HG03354 (cell line): ENCODE measurements around the gene ARHGAP6.

Experiments used
- ATAC-seq: cut with Tn5 transposase; IDR thresholded peaks from one replicate; pipeline ENCODE4 v1.9.1; 2021; ENCODE audit warnings: mild to moderate bottlenecking; ENCODE audit not compliant: unreplicated experiment, poor library complexity, severe bottlenecking

The ARHGAP6 gene

DNA sequence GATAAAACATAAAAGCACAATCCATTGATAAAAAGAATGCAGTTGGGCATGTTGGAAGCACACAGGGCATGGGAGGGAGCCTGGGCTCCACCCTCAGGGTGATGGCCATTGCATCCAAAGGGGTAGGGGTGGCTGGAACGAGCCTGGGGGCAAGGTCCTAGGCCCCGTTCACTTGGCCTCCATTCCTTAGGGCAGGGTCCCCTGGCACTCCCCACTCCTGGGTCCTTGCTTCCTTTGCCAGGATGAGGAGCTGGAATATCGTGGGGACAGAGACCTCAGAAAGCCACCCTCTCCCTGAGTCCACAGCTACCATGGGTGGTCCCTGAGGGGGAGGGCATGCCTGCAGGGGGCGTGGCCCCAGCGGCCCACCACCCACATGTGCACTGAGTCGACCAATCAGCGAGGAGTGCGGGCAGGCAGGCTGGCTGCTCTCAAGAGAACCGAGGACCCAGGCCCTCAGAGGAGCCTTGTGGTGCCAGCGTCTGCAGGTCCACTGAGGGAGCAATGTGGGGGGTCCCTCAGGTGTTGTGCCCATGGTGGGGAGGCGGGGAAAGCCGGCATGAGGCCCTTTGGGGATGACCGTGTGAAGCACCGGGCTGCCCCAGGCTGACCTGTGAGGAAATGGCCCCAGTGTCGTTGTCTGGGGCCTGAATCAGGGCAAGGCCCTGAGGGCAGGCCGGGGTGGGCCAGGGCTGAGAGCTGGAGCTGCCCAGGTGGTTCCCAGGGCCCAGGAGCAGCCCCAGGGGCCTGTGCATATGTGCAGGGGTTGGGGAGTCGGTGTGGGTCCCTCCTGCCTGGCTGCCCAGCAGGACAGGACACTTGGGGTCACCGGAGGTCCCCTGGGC is 451.2 kb downstream of the ARHGAP6 start:
- no peak for ATAC-seq

DNA sequence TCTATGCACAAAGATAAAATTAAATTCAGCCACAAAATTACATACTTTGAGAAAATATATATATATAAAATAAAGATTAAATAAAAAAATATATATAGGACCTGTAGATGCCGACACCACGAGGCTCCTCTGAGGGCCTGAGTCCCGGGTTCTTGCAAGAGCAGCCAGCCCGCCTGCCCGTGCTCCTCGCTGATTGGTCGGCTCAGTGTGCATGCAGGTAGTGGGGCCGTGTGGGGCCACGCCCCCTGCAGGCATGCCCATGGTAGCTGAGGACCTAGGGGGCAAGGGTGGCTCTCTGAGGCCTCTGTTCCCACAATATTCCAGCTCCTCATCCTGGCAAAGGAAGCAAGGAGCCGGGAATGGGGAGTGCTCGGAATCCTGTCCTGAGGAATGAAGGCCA is 453.0 kb downstream of the ARHGAP6 start:
- ATAC-seq, result no peak

DNA sequence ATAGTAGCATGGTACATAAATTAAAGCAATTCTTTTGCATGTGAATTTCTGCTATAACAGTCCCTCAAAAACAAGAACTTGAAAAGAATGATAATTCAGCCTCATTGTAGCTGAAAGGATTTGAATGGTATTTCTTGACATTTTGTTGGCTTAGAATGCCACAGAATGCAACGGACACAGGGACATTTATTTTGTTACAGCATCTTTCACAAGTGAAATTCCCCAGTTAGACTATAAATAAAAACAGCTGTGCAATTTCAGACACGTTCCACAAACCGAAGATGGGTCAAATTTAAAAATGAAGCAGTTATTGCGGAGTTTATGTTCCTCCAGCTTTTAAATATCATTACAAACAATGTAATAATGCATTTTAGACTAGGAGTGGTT is 455.3 kb downstream of the ARHGAP6 start:
- ATAC-seq, result no peak

DNA sequence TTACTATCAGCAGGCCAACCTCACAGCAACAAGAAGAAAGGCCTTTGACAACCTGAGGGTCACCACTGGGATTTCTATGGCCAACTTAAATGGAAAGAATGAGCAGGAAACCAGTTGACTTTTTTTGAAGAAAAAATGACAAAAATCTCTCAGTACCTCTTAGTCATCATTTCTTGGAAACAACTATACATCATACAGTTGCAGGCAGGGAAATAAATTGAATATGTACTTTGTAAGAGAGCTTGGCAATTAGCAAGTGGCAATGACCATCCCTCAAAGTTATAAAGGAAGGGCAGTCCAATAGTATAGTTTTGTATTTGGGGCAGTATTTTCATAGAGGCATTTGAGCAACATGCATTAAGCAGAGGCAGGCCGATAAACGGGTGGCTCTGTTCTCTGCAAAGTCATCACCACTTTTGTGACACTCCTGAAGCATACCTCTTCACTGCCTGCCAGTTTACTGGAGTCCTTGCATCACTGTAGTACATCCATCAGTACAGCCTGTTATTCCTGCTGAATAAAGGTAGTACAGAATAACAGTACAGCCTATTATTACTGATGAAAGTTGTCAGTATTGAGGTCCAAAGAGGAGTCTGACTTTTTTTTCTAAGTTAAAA is 455.8 kb downstream of the ARHGAP6 start:
- no peak for ATAC-seq

DNA sequence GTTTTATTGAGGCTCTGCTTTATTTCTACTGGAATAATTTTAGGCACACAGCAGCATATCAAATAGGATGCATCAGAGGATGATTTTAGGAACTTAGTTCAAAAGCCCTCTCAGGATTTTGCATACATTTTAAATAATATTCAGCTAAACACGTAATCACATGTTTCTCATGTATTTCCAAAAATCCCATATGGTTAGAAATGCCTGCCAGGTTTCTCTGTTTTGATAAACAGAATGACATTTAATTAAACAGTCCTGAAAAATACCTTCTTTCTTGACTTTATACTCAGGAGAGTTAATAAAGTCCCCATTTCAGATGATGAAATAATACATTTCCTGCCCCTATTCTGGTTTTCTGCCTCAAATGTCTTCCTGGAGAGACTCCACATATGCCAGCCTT is 459.0 kb downstream of the ARHGAP6 start:
- no peak for ATAC-seq

DNA sequence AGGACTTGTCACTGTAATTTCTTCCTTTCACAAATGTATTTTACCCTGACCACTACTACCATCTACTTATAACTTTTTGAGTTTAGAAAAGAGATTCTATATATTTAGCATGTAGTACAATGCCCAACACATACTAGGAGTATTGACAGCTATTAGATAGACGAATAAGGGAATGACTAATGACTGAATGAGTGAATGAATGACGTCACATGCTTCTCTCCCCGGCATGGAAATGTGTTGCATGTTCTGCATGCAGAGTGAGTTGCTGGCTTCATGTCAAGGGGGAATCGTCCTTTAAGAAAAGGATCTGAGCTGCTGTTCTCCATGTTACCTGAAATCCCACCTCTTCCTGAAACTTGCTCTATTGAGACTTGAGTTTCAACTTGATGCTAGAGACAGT is 459.9 kb downstream of the ARHGAP6 start:
- no peak for ATAC-seq

DNA sequence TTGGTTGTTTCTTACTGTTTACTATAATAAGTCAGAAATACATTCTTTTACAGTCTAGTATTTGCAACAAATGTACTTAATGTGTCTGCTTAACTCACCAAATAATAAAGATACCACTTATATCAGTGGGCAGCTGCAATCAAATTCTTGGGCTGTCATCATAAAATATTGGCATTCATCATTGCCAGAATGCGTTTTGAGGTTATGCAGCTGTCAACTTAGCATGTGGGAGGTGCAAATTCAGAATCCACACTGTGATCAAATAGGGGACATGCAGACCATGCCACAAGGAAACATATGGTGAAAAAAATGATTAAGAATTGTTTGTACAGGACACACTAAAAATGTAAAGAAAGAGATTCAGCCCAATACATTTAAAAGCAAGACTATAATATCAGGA is 468.0 kb downstream of the ARHGAP6 start:
- no peak for ATAC-seq

DNA sequence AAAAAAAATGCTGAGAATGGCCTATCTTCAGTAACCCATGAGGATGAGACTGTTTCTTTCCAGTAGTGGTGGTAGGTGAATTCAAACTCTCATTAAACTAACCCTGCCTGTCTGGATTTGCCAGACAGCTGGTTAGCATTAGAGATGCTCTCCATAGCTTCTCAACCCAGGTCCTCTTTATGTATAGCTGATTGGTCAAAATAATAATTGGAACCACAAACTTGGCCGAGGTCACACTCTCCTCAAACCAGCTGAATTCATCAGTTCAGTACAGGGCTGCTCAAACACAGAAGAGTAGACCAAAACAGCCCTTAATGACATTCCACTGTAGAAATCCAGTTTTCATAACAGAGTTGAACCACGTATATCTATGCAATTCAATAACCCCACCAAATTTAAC is 469.2 kb downstream of the ARHGAP6 start:
- ATAC-seq, result no peak

DNA sequence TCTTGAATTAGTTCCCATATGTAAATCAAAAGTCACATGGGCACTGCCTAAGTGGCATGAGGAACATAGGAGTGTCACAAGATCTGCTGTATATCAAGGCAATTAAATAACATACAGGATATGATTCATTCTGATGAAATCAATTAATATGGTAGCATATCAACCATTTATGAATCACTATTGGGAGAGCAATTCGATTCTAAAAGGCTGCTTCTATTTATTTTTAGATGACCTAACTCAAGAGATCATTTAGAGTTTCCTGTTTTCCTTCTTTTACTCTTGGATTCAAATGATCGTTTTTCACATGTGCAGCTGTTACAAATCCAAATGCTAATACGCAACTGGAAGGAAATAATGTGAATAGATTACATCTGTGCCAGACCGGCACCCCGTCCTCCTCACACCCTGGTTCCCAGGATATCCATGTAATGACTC is 472.7 kb downstream of the ARHGAP6 start:
- no peak for ATAC-seq

DNA sequence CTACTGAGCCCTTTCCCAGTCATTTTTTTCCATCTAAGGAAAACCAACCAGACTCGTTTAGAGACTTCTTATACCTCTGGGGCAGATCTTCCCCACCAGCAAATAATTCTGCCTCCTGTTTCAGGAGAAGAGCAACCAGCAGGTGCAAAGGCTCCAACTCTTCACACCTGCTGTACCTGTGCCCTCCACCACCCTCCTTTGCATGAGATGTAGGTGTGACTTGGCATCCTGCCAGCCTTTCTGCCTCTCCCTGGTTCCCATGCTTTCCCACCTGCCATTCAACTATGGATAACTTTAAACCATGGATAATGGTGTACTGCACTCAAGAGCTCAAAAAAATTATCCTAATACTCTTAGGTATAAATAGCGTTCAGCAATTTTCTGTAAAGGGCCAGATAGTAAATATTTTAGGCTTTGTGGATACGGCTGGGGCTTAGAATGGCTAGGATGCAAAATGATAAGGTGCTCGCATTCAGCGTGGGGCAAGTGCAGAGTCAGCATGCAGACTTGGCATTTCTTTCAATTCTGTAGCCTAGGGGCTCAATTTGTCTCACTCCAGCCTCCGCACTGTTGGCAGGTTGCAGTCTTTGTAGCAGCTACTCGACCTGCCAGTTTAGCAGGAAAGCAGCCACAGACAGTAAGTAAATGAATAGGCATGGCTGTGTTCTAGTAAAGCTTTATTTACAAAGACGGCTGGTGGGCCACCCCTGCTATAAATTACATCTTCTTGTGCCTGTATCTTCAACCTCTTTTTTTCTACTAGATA is 474.8 kb downstream of the ARHGAP6 start:
- ATAC-seq, result no peak

DNA sequence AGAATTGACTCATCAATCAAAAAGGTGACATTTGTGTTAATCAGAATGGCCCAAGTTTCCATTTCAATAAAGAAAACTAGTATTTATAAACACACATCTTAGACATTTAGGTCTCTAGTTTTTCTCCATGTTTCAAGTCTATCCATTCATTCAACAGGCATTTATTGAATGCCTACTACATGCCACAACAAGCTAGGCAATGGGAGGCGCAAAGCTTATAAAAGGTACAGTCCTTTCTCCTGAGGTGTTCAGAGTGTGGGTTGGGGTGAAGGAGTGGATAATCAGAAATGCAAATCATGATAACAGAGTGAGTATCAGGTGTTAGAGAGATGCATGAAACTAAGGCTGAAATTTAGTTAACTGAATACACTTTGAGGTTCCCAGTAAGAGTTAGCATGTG is 476.6 kb downstream of the ARHGAP6 start:
- ATAC-seq, result no peak

DNA sequence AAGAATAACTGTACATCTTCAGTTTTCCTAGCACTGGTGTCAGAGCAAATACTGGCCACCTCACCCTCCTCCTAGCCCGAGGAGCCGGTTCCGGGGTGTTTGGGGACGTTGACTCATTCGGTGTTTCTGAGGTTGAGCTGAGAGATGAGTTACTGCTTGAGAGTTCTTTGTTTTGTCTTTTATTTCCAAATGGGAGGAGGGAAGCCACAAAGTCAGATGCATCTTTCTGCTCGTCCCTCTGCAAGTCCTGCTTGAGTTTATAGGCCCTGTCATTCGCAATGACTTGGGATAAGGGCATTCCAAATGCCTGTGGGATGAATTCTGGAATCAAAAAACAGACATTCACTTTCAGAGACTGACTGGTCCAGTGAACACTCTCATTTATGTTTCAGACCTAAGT is 477.1 kb downstream of the ARHGAP6 start:
- no peak for ATAC-seq

DNA sequence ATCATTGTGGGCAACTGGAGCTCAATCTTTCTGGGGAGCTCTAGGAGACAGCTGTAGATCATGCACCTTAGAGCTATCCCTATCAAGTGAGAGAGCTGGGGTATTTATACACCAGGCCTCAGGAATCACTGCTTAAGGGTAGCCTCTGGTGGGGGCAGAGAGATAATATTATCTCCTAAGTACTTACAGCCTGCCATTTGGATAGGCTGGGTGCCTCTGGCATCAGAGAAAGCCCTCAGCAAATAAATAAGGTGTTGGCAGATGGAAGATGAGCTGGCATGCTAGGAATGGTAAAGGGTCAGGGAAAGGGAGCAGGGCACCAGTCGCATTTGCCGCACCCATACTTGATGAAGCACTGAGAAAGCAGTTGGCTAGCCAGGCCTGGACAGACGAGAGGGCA is 478.7 kb downstream of the ARHGAP6 start:
- ATAC-seq, result no peak

DNA sequence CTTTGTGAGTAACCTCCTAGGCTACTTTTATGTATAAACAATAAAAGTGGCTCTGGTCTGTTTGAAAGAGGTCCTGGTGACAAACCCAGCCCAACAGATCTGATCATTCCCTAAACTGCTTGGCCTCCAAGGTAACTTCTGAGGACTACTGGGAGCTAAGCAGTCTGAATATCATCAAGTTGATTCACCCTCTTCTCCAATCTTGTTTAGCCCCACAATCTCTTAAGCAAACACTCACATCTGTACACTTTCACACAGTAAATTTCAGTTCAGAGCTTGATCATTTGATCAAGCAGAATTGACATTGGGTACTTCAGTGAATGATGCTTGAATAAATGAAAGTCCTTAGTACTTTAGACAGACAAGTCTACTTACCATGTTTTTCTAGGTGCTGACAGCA is 479.9 kb downstream of the ARHGAP6 start:
- ATAC-seq, result no peak

DNA sequence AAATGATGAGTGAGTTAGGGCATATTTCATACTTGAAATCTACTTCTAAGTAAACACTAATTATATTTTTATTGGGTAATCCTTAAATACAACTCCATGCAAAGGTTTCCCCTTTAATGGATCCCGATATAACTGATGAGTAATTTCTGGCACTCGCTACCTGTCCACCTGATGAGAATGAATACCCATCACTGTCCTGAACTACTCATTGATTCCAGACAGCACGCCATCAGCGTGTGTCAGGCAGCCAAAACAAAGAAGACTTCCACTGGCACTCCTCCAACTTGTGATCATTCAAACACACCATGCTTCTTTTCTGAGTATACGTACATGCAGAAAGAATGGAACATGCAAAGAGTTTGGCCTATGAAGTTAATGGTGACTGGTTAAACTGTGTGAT is 485.1 kb downstream of the ARHGAP6 start:
- no peak for ATAC-seq

DNA sequence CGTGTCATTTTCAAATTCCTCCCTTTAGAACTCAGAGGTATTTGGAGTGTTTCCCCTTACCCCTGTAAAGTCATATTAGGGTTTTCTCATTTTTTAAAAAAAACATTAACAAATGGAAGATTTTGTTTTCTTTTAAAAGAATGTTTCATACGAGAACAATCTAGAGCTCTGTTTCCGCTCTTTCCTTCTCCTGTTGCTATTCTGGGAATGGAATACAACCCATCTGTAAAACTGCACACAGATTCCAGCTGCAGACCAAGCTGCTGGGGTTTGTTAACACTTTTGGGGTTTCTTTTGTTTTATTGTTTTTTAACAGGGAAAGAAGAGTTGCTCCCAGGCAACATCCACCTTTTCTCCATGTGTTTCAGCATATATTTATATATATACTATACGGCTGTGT is 493.3 kb downstream of the ARHGAP6 start:
- ATAC-seq, result no peak

DNA sequence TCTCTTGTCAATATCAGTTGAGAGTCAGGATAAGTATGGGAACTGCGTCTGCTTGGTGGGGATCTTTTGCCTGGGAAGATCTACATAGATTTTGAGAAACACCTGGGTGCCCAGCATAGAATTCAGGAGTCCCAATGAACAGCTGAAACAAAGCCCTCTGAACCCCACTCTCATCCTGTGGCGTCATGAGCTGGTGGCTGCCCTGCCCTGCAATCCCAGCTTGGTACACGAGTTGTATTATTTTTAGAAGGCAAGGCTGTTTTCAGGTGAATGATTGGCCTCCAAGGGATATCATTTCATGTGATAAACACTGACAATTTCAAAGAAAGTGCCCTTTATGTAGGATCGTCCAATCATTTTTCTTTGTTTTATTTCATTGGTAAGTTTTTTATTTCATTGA is 493.8 kb downstream of the ARHGAP6 start:
- ATAC-seq, result no peak

DNA sequence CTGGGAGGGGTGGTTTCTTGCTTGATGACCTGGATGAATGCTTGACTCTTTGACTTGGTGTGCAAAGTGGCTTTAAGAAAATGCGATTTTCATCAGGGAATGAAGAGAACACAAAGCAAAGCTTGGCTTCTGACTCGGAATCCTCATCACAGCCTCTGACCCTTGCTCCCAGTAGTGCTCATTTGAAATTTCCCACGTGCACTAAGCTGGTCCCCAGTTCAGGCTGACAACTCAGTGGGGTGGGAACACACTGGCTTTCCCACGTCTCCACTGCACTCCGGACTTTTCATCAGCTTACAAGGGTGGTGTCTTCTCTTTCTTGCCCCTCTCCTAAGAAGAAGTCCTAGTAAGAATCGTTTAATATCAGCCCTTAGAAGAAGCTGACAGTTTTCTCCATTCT is 501.3 kb downstream of the ARHGAP6 start:
- no peak for ATAC-seq

DNA sequence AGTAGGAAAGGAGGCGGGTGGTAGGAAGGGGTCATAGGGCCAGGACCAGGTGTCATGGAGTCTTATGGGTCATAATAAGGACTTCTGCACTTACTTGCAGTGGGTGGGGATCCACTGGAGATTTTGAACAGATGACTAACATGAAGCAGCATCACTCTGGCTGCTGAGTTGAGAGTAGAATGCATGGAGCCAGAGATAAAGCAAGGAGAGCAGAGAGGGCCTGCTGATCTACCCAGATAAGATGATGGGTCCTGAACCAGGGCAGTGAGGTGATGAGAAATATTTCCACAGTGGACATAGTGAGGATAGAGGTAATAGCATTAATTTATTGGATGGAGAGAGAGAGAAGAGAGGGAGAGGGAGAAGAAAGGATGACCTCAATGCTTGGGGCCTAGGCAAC is 506.6 kb downstream of the ARHGAP6 start:
- ATAC-seq, result no peak

DNA sequence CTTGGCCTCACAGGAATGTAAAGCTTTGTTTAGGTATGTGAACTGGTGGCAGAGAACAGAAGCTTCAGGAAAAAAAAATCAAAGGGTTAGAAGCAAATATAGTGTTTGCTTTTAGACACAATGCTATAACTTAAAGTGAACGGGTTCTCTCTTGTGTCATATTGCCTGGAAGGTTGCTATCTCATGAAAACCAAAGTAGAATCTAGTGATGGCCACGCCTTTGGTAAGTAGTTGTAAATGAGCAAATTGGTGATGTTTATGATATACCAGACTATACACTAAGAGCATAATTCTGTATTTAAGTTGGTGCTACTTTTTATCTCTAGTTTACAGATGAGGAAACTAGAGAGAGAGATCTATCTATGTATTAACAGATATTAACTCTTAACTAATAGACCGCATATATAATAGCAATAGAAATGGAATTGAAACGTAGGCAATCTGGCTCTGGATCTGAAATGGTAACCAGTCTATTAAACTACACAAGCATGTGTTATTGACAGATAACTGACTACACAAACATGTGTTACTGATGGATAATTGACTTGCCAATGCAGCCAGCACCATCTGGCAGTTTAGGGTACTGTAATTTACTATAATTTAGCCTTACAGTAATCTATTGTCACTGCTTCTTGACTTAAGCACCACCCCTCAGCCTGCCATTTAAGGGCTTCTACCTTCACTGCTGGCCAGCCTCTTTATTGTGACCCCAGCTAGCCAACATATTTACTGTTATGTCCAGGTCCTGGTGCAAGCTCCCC is 513.7 kb downstream of the ARHGAP6 start:
- ATAC-seq, result no peak
